BLaER1 (cell line): ENCODE measurements around the gene MRC1.

Source experiments
- H3K27ac ChIP-seq: shearing (Covaris generic); formaldehyde crosslinking; 2 replicates; pipeline ENCODE4 v1.8.1; 2022
- H3K27me3 ChIP-seq: shearing (Covaris generic); formaldehyde crosslinking; 2 replicates; pipeline ENCODE4 v1.8.1; 2022
- H3K36me3 ChIP-seq: shearing (Covaris generic); formaldehyde crosslinking; 2 replicates; pipeline ENCODE4 v1.8.1; 2022
- H3K4me1 ChIP-seq: shearing (Covaris generic); formaldehyde crosslinking; 2 replicates; pipeline ENCODE4 v1.8.1; 2022
- H3K4me2 ChIP-seq: shearing (Covaris generic); formaldehyde crosslinking; 2 replicates; pipeline ENCODE4 v1.8.1; 2022
- H3K4me3 ChIP-seq: shearing (Covaris generic); formaldehyde crosslinking; 2 replicates; pipeline ENCODE4 v1.8.1; 2022
- H3K9ac ChIP-seq: shearing (Covaris generic); formaldehyde crosslinking; 2 replicates; pipeline ENCODE4 v1.8.1; 2022
- H3K9me3 ChIP-seq: shearing (Covaris generic); formaldehyde crosslinking; 2 replicates; pipeline ENCODE4 v1.8.1; 2022
- H4K20me1 ChIP-seq: shearing (Covaris generic); formaldehyde crosslinking; 2 replicates; pipeline ENCODE4 v1.8.1; 2022
- Cebpa-rat ChIP-seq: shearing (Covaris generic); IDR thresholded peaks from 2 replicates; pipeline ENCODE4 v1.8.1; 2022

Gene MRC1

DNA sequence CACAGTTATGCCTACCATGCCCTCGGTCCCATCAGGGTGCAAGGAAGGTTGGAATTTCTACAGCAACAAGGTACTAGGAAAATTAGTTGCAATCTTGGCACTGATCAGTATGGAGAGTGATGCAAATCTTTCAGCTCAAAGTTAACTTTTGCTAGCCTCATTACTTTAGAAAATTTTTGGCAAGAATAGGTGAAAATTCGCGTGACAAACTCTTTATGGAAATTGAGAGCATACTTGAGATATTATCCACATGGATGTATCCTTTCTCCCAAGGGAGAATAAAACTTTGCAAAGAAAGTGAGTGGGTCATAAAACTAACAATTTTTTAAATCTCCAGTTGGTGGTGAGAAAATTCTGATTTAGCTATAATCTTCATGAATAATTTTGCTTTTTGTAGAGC lies 71.5 kb downstream of the MRC1 start:
- Histone ChIP-seq H3K27ac (no peak overlapping the region), H3K36me3 (no peaks in the 10 kb centered on the region), H3K9ac (no peak overlapping the region), H3K9me3 (peaks cover 11% of the 10 kb centered on the region), H3K4me1 (no peaks in the 10 kb centered on the region), H4K20me1 (no peaks in the 10 kb centered on the region), H3K4me3 (no peak overlapping the region), H3K27me3 (no peaks in the 10 kb centered on the region), H3K4me2 (no peak overlapping the region)
- TF ChIP-seq Cebpa-rat = no peak

DNA sequence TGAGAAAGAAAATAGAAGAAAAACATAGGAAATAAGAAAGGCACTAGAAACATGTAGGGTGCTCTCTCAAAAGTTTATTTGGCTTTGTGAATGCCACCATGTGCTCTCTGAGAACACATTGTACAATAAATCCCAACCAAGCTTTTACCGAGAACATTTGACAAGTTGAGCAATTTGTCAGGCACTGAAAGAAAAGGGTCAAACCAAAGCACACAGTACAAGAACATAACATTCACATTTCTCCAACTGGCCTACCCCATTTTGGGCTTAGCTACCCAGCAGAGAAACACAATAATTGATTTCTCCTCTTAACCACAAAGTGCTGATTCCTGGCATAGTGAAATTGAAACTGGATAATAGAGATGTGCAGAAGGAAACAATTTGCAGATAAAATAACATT lies 73.4 kb downstream of the MRC1 start:
- Histone ChIP-seq H3K9me3 (peaks cover 11% of the 10 kb centered on the region), H3K4me1 (no peaks in the 10 kb centered on the region), H3K36me3 (no peaks in the 10 kb centered on the region), H3K4me3 (no peak overlapping the region), H4K20me1 (no peaks in the 10 kb centered on the region), H3K27me3 (no peaks in the 10 kb centered on the region), H3K4me2 (no peak overlapping the region), H3K9ac (no peak overlapping the region), H3K27ac (no peak overlapping the region)
- no peak for TF ChIP-seq Cebpa-rat

DNA sequence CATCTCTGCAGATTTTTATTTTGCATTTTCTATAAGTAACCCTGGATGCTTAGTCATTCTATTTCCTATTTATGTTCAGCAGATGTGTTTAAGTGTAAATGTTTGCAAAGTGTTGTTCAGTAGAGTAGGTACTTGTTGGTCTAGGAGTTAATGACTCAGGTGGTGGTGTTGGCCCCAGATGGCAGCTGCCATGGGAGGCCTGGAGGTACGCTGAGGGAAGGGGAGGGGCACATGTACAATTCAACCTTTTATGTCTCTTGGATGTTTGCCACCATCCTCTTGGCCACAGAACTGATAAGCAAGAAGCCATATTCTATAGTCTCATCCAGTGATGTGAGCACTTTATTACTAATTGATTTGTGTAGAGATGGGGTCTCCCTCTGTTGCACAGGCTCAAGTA lies 74.5 kb downstream of the MRC1 start:
- no peaks in the 10 kb centered on the region for H3K36me3 ChIP-seq
- no peaks in the 10 kb centered on the region for H4K20me1 ChIP-seq
- H3K9me3 ChIP-seq = peaks cover 11% of the 10 kb centered on the region
- no peaks in the 10 kb centered on the region for H3K4me1 ChIP-seq
- no peak overlapping the region for H3K27ac ChIP-seq
- H3K4me3 ChIP-seq = no peak overlapping the region
- H3K27me3 ChIP-seq = no peaks in the 10 kb centered on the region
- H3K9ac ChIP-seq = no peak overlapping the region
- no peak overlapping the region for H3K4me2 ChIP-seq
- TF ChIP-seq Cebpa-rat = no peak

- H3K9ac ChIP-seq = no peak overlapping the region
- H3K4me3 ChIP-seq = no peak overlapping the region
- TF ChIP-seq Cebpa-rat = no peak
Observed at GRCh38 chr10:17888189-17888588, 79.0 kb downstream of the MRC1 start.

GRCh38 chr10:17891435-17891834 lies 82.3 kb downstream of the MRC1 start:
- Histone ChIP-seq H3K27ac (no peak overlapping the region), H3K9me3 (no peaks in the 10 kb centered on the region), H3K36me3 (no peaks in the 10 kb centered on the region), H3K4me1 (no peaks in the 10 kb centered on the region), H3K4me3 (no peak overlapping the region), H3K4me2 (no peak overlapping the region), H3K27me3 (no peaks in the 10 kb centered on the region), H4K20me1 (no peaks in the 10 kb centered on the region), H3K9ac (no peak overlapping the region)
- no peak for TF ChIP-seq Cebpa-rat

More at GRCh38 chr10:17888189-17888588, 79.0 kb downstream of the MRC1 start:
- Histone ChIP-seq H3K36me3 (no peaks in the 10 kb centered on the region), H4K20me1 (no peaks in the 10 kb centered on the region), H3K4me2 (no peak overlapping the region), H3K27ac (no peak overlapping the region), H3K27me3 (no peaks in the 10 kb centered on the region), H3K9me3 (peaks cover 11% of the 10 kb centered on the region), H3K4me1 (no peaks in the 10 kb centered on the region)

- Histone ChIP-seq H3K9ac (no peak overlapping the region), H3K9me3 (no peaks in the 10 kb centered on the region), H3K27ac (no peak overlapping the region), H3K27me3 (no peaks in the 10 kb centered on the region), H3K4me1 (no peaks in the 10 kb centered on the region), H3K36me3 (no peaks in the 10 kb centered on the region), H4K20me1 (no peaks in the 10 kb centered on the region), H3K4me3 (no peak overlapping the region), H3K4me2 (no peak overlapping the region)
- TF ChIP-seq Cebpa-rat = no peak
Observed at GRCh38 chr10:17904564-17904963, 95.4 kb downstream of the MRC1 start.

GRCh38 chr10:17905491-17905890 lies 96.3 kb downstream of the MRC1 start:
- Histone ChIP-seq H3K4me1 (no peaks in the 10 kb centered on the region), H3K4me2 (no peak overlapping the region), H3K9me3 (no peaks in the 10 kb centered on the region), H3K27me3 (no peaks in the 10 kb centered on the region), H3K4me3 (no peak overlapping the region), H3K27ac (no peak overlapping the region), H4K20me1 (no peaks in the 10 kb centered on the region), H3K36me3 (no peaks in the 10 kb centered on the region), H3K9ac (no peak overlapping the region)
- TF ChIP-seq Cebpa-rat = no peak

DNA sequence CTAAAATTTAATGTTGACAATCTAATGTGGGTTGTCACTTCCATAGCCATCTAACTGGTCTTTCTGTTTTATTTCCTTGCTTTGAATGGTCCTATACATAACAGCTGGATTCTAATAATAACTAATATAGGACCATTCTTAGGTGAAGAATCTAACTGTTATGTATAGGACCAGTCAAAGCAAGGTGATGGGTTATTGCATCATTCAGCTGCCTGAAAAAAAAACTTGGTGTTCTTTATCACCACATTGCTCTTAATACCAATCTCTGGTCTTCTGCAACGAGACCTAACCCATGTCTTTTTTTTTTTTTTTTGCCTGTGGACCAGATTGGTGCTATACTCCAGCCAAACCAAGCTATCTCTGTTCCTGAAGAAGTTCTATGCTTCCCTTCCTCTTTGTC lies 96.9 kb downstream of the MRC1 start:
- H3K27me3 ChIP-seq = no peaks in the 10 kb centered on the region
- no peaks in the 10 kb centered on the region for H3K4me1 ChIP-seq
- H3K36me3 ChIP-seq = no peaks in the 10 kb centered on the region
- no peak overlapping the region for H3K4me3 ChIP-seq
- H3K9ac ChIP-seq = no peak overlapping the region
- H3K27ac ChIP-seq = no peak overlapping the region
- no peak for TF ChIP-seq Cebpa-rat
- no peaks in the 10 kb centered on the region for H3K9me3 ChIP-seq
- H3K4me2 ChIP-seq = no peak overlapping the region
- no peaks in the 10 kb centered on the region for H4K20me1 ChIP-seq

- Histone ChIP-seq H3K4me1 (no peaks in the 10 kb centered on the region), H3K4me2 (no peak overlapping the region)
Observed at GRCh38 chr10:17907641-17908040, 98.5 kb downstream of the MRC1 start.

GRCh38 chr10:17910125-17910789 lies 101.1 kb downstream of the MRC1 start:
- Histone ChIP-seq H3K4me1 (no peaks in the 10 kb centered on the region), H3K4me3 (no peak overlapping the region), H4K20me1 (no peaks in the 10 kb centered on the region), H3K9ac (no peak overlapping the region), H3K27me3 (no peaks in the 10 kb centered on the region), H3K36me3 (no peaks in the 10 kb centered on the region), H3K4me2 (no peak overlapping the region), H3K27ac (no peak overlapping the region), H3K9me3 (peaks cover 9% of the 10 kb centered on the region)
- no peak for TF ChIP-seq Cebpa-rat

More at GRCh38 chr10:17907641-17908040, 98.5 kb downstream of the MRC1 start:
- TF ChIP-seq Cebpa-rat = no peak
- Histone ChIP-seq H3K27me3 (no peaks in the 10 kb centered on the region), H4K20me1 (no peaks in the 10 kb centered on the region), H3K36me3 (no peaks in the 10 kb centered on the region), H3K9me3 (peaks cover 9% of the 10 kb centered on the region), H3K9ac (no peak overlapping the region), H3K4me3 (no peak overlapping the region), H3K27ac (no peak overlapping the region)

DNA sequence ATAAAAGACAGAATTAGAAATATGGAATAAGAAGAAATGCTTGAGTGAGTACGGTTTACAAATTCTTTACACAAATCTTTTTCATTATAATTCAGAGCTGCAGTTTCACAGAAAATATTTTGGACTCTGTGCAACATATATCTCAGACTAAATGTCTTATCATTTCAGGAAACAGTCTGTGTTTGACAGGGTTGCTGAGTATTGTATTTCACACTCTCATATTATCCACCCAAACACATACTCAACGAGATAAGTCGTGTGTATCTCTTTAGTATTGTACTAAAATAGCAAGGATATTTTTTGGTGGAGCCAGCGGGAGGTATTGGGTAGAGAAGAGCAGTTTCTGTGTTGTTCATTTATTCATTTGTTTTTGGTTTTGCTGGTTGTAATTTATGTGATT lies 103.6 kb downstream of the MRC1 start:
- H3K4me2 ChIP-seq = no peak overlapping the region
- no peak overlapping the region for H3K27ac ChIP-seq
- H3K27me3 ChIP-seq = no peaks in the 10 kb centered on the region
- no peak overlapping the region for H3K9ac ChIP-seq
- H3K4me1 ChIP-seq = no peaks in the 10 kb centered on the region
- H3K36me3 ChIP-seq = no peaks in the 10 kb centered on the region
- no peak for TF ChIP-seq Cebpa-rat
- H3K9me3 ChIP-seq = peaks cover 9% of the 10 kb centered on the region
- no peak overlapping the region for H3K4me3 ChIP-seq
- H4K20me1 ChIP-seq = no peaks in the 10 kb centered on the region
